GM18499 (cell line): ENCODE data around the gene ZRANB1.
"Not testable (repeated sequence)": the region's sequence is repeated elsewhere in the genome, so short reads cannot be mapped to it uniquely, and the experiment has no call there.

Experiments
- ATAC-seq: cut with Tn5 transposase; IDR thresholded peaks from one replicate; pipeline ENCODE4 v1.9.1; 2021; ENCODE audit warnings: moderate number of reproducible peaks; ENCODE audit not compliant: insufficient read depth, unreplicated experiment

Gene ZRANB1

GRCh38 chr10:124962421-124962820 is 20.5 kb downstream of the ZRANB1 start:
- no peak for ATAC-seq

- no peak for ATAC-seq
These were observed 22.2 kb downstream of the ZRANB1 start for GRCh38 chr10:124963866-124964720.

GRCh38 chr10:124966008-124966407 is 24.1 kb downstream of the ZRANB1 start:
- ATAC-seq, result no peak

GRCh38 chr10:124967255-124967654 is 25.3 kb downstream of the ZRANB1 start:
- no peak for ATAC-seq

GRCh38 chr10:124971276-124971675 is 29.4 kb downstream of the ZRANB1 start:
- no peak for ATAC-seq

GRCh38 chr10:124972637-124973036 is 30.7 kb downstream of the ZRANB1 start:
- no peak for ATAC-seq

GRCh38 chr10:124974131-124974530 is 32.2 kb downstream of the ZRANB1 start:
- ATAC-seq, result no peak

- ATAC-seq, result no peak
These were observed 34.1 kb downstream of the ZRANB1 start for GRCh38 chr10:124975977-124976514.

GRCh38 chr10:124977161-124977560 is 35.2 kb downstream of the ZRANB1 start:
- ATAC-seq, result no peak

- no peak for ATAC-seq
These were observed 35.9 kb downstream of the ZRANB1 start for GRCh38 chr10:124977648-124978375.

- no peak for ATAC-seq
These were observed 36.4 kb downstream of the ZRANB1 start for GRCh38 chr10:124978376-124978725.

GRCh38 chr10:124983321-124983720 is 41.4 kb downstream of the ZRANB1 start:
- no peak for ATAC-seq

GRCh38 chr10:124984376-124984775 is 42.5 kb downstream of the ZRANB1 start:
- ATAC-seq, result no peak

GRCh38 chr10:124985162-124985561 is 43.2 kb downstream of the ZRANB1 start:
- no peak for ATAC-seq

- no peak for ATAC-seq
These were observed 45.9 kb downstream of the ZRANB1 start for GRCh38 chr10:124987788-124988187.

GRCh38 chr10:124988753-124989152 is 46.8 kb downstream of the ZRANB1 start:
- ATAC-seq, result not testable (repeated sequence)

GRCh38 chr10:124989526-124989925 is 47.6 kb downstream of the ZRANB1 start:
- no peak for ATAC-seq

GRCh38 chr10:124990671-124991625 is 49.0 kb downstream of the ZRANB1 start:
- no peak for ATAC-seq

- no peak for ATAC-seq
These were observed 49.9 kb downstream of the ZRANB1 start for GRCh38 chr10:124991835-124992234.
